IMR-90 (cell line): ENCODE results near the gene STIL. TPM values are rescaled to one million over a fixed set of nuclear protein-coding genes. Genes with fewer than 3 reads are reported as not detected.

ENCODE experiments used
- ATAC-seq: fragments of 200-7000 bp; cut with Tn5 transposase; 2 replicates; pipeline ENCODE4 v1.9.1; 2020; ENCODE audit warnings: low read depth, mild to moderate bottlenecking, moderate library complexity
- BruUV-seq: library from RNA; stranded (reverse); fragments of 400-500 nt; replicated peaks from 2 replicates; lab custom pipeline; 2021; lab: Mats Ljungman, UMichigan
- CTCF ChIA-PET: fragments of 300-600 bp; formaldehyde crosslinking; extraction: SDS; loops from one replicate; lab custom pipeline; 2021; ENCODE audit warnings: antibody characterized with exemption; lab: Yijun Ruan, JAX
- POLR2A ChIA-PET: fragments of 300-600 bp; sonication (Branson Sonifier 250); formaldehyde crosslinking; loops from one replicate; lab custom pipeline; 2022; ENCODE audit warnings: antibody characterized with exemption; ENCODE audit not compliant: unreplicated experiment; lab: Charles Lee
- DNase-seq: peaks from one replicate; pipeline ENCODE4 v3.0.0; 2013
- H2AFZ ChIP-seq: replicated peaks from 2 replicates; pipeline ENCODE3; 2013; ENCODE audit warnings: low read length, mild to moderate bottlenecking; ENCODE audit not compliant: poor library complexity
- H2AK5ac ChIP-seq: 2 replicates; pipeline ENCODE4 v1.6.1; 2013; ENCODE audit warnings: low read depth, low read length, inconsistent platforms
- H2AK9ac ChIP-seq: replicated peaks from 2 replicates; pipeline ENCODE3; 2013; ENCODE audit warnings: mild to moderate bottlenecking, low read depth, low read length, moderate library complexity; ENCODE audit not compliant: poor library complexity
- H2BK120ac ChIP-seq: 2 replicates; pipeline ENCODE4 v1.6.1; 2013; ENCODE audit warnings: low read depth, low read length, inconsistent platforms
- H2BK15ac ChIP-seq: 3 replicates; pipeline ENCODE4 v1.6.1; 2013; ENCODE audit warnings: low read depth, low read length, inconsistent platforms
- H2BK20ac ChIP-seq: 2 replicates; pipeline ENCODE4 v1.6.1; 2013; ENCODE audit warnings: low read depth, mild to moderate bottlenecking, inconsistent platforms, low read length, moderate library complexity
- H2BK5ac ChIP-seq: 2 replicates; pipeline ENCODE4 v1.6.1; 2013; ENCODE audit warnings: mild to moderate bottlenecking, low read depth, low read length, inconsistent platforms; ENCODE audit not compliant: poor library complexity, severe bottlenecking
- H3K14ac ChIP-seq: replicated peaks from 2 replicates; pipeline ENCODE4 v1.6.1; 2013; ENCODE audit warnings: low read depth, low read length, inconsistent platforms
- H3K18ac ChIP-seq: 2 replicates; pipeline ENCODE4 v1.6.1; 2013; ENCODE audit warnings: low read depth, low read length, control low read depth
- H3K23ac ChIP-seq: 2 replicates; pipeline ENCODE4 v1.6.1; 2013; ENCODE audit warnings: low read depth, low read length, inconsistent platforms
- H3K27ac ChIP-seq: 2 replicates; pipeline ENCODE4 v1.5.1; 2013; ENCODE audit warnings: mild to moderate bottlenecking, control low read depth, low read length; ENCODE audit not compliant: insufficient read depth
- H3K27me3 ChIP-seq: 2 replicates; pipeline ENCODE4 v1.6.1; 2013; ENCODE audit warnings: low read length; ENCODE audit not compliant: control insufficient read depth, insufficient read depth
- H3K36me3 ChIP-seq: 2 replicates; pipeline ENCODE4 v1.6.1; 2013; ENCODE audit warnings: low read length, mixed read lengths; ENCODE audit not compliant: control insufficient read depth, insufficient read depth
- H3K4ac ChIP-seq: 2 replicates; pipeline ENCODE4 v1.6.1; 2013; ENCODE audit warnings: low read depth, low read length, inconsistent platforms
- H3K4me1 ChIP-seq: 2 replicates; pipeline ENCODE4 v1.6.1; 2013; ENCODE audit warnings: low read length, mixed read lengths; ENCODE audit not compliant: control insufficient read depth, insufficient read depth
- H3K4me2 ChIP-seq: 2 replicates; pipeline ENCODE4 v1.6.1; 2013; ENCODE audit warnings: low read depth, mild to moderate bottlenecking, control low read depth, low read length, moderate library complexity
- H3K4me3 ChIP-seq: 2 replicates; pipeline ENCODE4 v1.5.1; 2013; ENCODE audit warnings: low read depth, mild to moderate bottlenecking, control low read depth, low read length, moderate library complexity; ENCODE audit not compliant: insufficient read depth
- H3K56ac ChIP-seq: 2 replicates; pipeline ENCODE4 v1.6.1; 2013; ENCODE audit warnings: low read length, inconsistent platforms; ENCODE audit not compliant: insufficient read depth; ENCODE audit errors: extremely low read depth
- H3K79me1 ChIP-seq, 2 experiments: 2 replicates each; pipeline ENCODE4 v1.6.1; 2013; ENCODE audit warnings: low read length in 2 of 2, inconsistent platforms in 1 of 2, low read depth in 1 of 2
- H3K9ac ChIP-seq: 2 replicates; pipeline ENCODE4 v1.6.1; 2013; ENCODE audit warnings: low read depth, low read length, control low read depth
- H3K9me1 ChIP-seq: 2 replicates; pipeline ENCODE4 v1.6.1; 2013; ENCODE audit warnings: low read length, inconsistent platforms; ENCODE audit not compliant: insufficient read depth
- H3K9me3 ChIP-seq: 2 replicates; pipeline ENCODE4 v1.6.1; 2013; ENCODE audit warnings: low read length; ENCODE audit not compliant: control insufficient read depth, insufficient read depth
- H4K20me1 ChIP-seq: 2 replicates; pipeline ENCODE4 v1.6.1; 2013; ENCODE audit warnings: low read length, inconsistent platforms; ENCODE audit not compliant: insufficient read depth
- H4K5ac ChIP-seq: 2 replicates; pipeline ENCODE4 v1.6.1; 2013; ENCODE audit warnings: mild to moderate bottlenecking, low read depth, low read length, control low read depth
- H4K8ac ChIP-seq, 2 experiments: 2 replicates each; pipeline ENCODE4 v1.6.1; 2013; ENCODE audit warnings: low read depth in 2 of 2, low read length in 2 of 2, control low read depth in 1 of 2, inconsistent platforms in 1 of 2
- H4K91ac ChIP-seq: 2 replicates; pipeline ENCODE4 v1.6.1; 2013; ENCODE audit warnings: low read depth, low read length, inconsistent platforms; ENCODE audit not compliant: insufficient read depth
- BHLHE40 ChIP-seq: fragments of 150-350 bp; IDR thresholded peaks from 2 replicates; pipeline ENCODE4 v1.6.1; 2016; ENCODE audit warnings: mild to moderate bottlenecking, low read depth, low read length
- FOS ChIP-seq: fragments of 150-350 bp; IDR thresholded peaks from 2 replicates; pipeline ENCODE4 v1.6.1; 2016; ENCODE audit warnings: low read depth, low read length
- MAFK ChIP-seq: IDR thresholded peaks from 2 replicates; pipeline ENCODE4 v1.6.1; 2012; ENCODE audit warnings: low read depth, low read length, improper control_type of control experiment
- NFE2L2 ChIP-seq: fragments of 150-350 bp; IDR thresholded peaks from 2 replicates; pipeline ENCODE4 v1.6.1; 2016; ENCODE audit warnings: low read depth, mild to moderate bottlenecking, low read length
- POLR2A ChIP-seq: IDR thresholded peaks from 2 replicates; pipeline ENCODE4 v1.6.1; 2012; ENCODE audit warnings: mild to moderate bottlenecking, low read depth, low read length
- RAD21 ChIP-seq: IDR thresholded peaks from 2 replicates; pipeline ENCODE4 v1.6.1; 2012; ENCODE audit warnings: low read length, improper control_type of control experiment
- WGBS, 2 experiments: methylation state at CpG; one replicate each; pipeline versions ENCODE4 v1.1.5 to v1.1.7; 2013; ENCODE audit warnings: missing lambda C conversion rate in 2 of 2; ENCODE audit not compliant: insufficient read length in 1 of 2; ENCODE audit errors: extremely low coverage in 2 of 2; 5-methylcytosine and 5-hydroxymethylcytosine counted together
- dilution Hi-C: fragments of 300-500 bp; cut with HindIII; formaldehyde crosslinking; loops from one replicate; pipeline ENCODE4 v1.14.3; 2018; ENCODE audit warnings: low sequenced_read_pairs; ENCODE audit not compliant: unreplicated experiment
- in situ Hi-C: fragments of 300-500 bp; cut with MboI; formaldehyde crosslinking; loops from 3 replicates; pipeline ENCODE4 v1.14.3; 2019; ENCODE audit warnings: low sequenced_read_pairs, inconsistent platforms, mixed read lengths
- intact Hi-C: fragments of 100-400 bp; cut with micrococcal nuclease; formaldehyde crosslinking; loops from 2 replicates; pipeline ENCODE4 v1.10.0; 2022
- polyA plus RNA-seq, 3 experiments: library from polyadenylated mRNA; depleted of rRNA; stranded (reverse); fragments of >200 nt; gene quantifications; 2 replicates each; pipeline ENCODE4 v1.2.3, GENCODE V29; 2012; ENCODE audit warnings: low replicate concordance in 1 of 3
- total RNA-seq: library from RNA; depleted of rRNA; stranded (reverse); fragments of >200 nt; gene quantifications from 2 replicates; pipeline ENCODE4 v1.2.3, GENCODE V29; 2012
- TF ChIP-seq, protein P1 (sequence below): fragments of 150-350 bp; IDR thresholded peaks from 2 replicates; pipeline ENCODE4 v1.6.1; 2016; ENCODE audit warnings: low read depth, mild to moderate bottlenecking, low read length, moderate library complexity, borderline replicate concordance
- TF ChIP-seq, protein P2 (sequence below): fragments of 150-350 bp; IDR thresholded peaks from 2 replicates; pipeline ENCODE4 v1.6.1; 2017; ENCODE audit warnings: mild to moderate bottlenecking, antibody characterized with exemption, low read length, low read depth
- TF ChIP-seq, protein P3 (sequence below): conservative IDR thresholded peaks from 2 replicates; pipeline ENCODE4 v1.5.1; 2012; ENCODE audit warnings: mild to moderate bottlenecking, low read depth, low read length, improper control_type of control experiment

The STIL gene
- total and polyA plus RNA-seq, 2 of the 4 experiments (the other 2 are of a cell fraction) = 6.8 to 17.2 TPM

DNA sequence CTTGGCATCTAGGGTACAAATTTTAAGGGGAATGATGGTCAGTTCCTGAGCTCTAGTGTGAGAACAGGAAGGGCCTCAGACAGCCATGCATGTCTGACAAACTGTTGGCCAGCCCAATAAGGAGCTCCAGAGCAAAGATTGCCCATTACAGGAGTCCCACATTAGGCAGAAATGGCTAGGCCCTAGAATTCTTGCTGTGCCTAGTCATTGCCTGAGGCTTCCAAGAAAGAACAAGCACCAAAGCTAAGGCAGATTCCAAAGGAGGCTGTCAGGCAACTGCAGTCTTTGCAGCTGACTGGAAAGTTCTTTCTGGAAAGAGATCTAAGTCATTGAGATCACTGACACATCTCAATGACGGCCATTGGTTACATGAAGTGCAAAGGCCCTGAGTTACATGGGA lies 3.9 kb upstream of the STIL start:
- intact Hi-C loops (no loop called here), dilution Hi-C loops (no loop called here), in situ Hi-C loops (no loop called here)
- peak overlapping the region; percentile 59 for H2BK5ac ChIP-seq
- peak overlapping the region; percentile 34; the same call in 1 of the 2 replicates for H3K18ac ChIP-seq
- H4K5ac ChIP-seq = peak overlapping the region; percentile 47; the same call in 1 of the 2 replicates
- H4K91ac ChIP-seq = peak overlapping the region; percentile 30; the same call in 1 of the 2 replicates
- WGBS, 2 experiments = no CpG with 5 or more reads among the region's 1 CpG
- H3K14ac ChIP-seq = no peak overlapping the region; the same call in 1 of the 2 replicates
- no peaks in the 10 kb centered on the region for H3K9me3 ChIP-seq
- H3K36me3 ChIP-seq = no peaks in the 10 kb centered on the region
- no peak overlapping the region for H3K4me2 ChIP-seq
- TF ChIP-seq RAD21 = no peak
- peak; percentile 36; the same call in 1 of the 2 replicates for TF ChIP-seq NFE2L2
- 0 out of 2 replicates have a peak, but pooled peaks have one; percentile 34 for TF ChIP-seq FOS
- TF ChIP-seq MAFK = no peak
- TF ChIP-seq, protein P1, sequence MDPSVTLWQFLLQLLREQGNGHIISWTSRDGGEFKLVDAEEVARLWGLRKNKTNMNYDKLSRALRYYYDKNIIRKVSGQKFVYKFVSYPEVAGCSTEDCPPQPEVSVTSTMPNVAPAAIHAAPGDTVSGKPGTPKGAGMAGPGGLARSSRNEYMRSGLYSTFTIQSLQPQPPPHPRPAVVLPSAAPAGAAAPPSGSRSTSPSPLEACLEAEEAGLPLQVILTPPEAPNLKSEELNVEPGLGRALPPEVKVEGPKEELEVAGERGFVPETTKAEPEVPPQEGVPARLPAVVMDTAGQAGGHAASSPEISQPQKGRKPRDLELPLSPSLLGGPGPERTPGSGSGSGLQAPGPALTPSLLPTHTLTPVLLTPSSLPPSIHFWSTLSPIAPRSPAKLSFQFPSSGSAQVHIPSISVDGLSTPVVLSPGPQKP = no peak
- TF ChIP-seq, protein P2, sequence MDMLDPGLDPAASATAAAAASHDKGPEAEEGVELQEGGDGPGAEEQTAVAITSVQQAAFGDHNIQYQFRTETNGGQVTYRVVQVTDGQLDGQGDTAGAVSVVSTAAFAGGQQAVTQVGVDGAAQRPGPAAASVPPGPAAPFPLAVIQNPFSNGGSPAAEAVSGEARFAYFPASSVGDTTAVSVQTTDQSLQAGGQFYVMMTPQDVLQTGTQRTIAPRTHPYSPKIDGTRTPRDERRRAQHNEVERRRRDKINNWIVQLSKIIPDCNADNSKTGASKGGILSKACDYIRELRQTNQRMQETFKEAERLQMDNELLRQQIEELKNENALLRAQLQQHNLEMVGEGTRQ = no peak
- no peak for TF ChIP-seq BHLHE40
- 0 out of 2 replicates have a peak, but pooled peaks have one; percentile 19 for TF ChIP-seq POLR2A
- TF ChIP-seq, protein P3, sequence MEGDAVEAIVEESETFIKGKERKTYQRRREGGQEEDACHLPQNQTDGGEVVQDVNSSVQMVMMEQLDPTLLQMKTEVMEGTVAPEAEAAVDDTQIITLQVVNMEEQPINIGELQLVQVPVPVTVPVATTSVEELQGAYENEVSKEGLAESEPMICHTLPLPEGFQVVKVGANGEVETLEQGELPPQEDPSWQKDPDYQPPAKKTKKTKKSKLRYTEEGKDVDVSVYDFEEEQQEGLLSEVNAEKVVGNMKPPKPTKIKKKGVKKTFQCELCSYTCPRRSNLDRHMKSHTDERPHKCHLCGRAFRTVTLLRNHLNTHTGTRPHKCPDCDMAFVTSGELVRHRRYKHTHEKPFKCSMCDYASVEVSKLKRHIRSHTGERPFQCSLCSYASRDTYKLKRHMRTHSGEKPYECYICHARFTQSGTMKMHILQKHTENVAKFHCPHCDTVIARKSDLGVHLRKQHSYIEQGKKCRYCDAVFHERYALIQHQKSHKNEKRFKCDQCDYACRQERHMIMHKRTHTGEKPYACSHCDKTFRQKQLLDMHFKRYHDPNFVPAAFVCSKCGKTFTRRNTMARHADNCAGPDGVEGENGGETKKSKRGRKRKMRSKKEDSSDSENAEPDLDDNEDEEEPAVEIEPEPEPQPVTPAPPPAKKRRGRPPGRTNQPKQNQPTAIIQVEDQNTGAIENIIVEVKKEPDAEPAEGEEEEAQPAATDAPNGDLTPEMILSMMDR = no peak
- H3K9me1 ChIP-seq = no peaks in the 10 kb centered on the region
- no peaks in the 10 kb centered on the region; the same call in 1 of the 2 replicates for H3K4me1 ChIP-seq
- ChIA-PET POLR2A (no interaction called here), CTCF (interaction anchor here (0.6 to 2.0 kb wide), 4 partner anchors 11 to 1553 kb away, joined by 3 to 7 read pairs (median 6); partner anchors contain the start of gene CMPK1)
- peak overlapping the region; percentile 6; the same call in 1 of the 2 replicates for H3K4ac ChIP-seq
- H4K8ac ChIP-seq = peak overlapping the region; percentile 11 to 61; a peak in 3 of 4 replicates
- ATAC-seq = peak; percentile 24
- H4K20me1 ChIP-seq = no peaks in the 10 kb centered on the region
- peak overlapping the region; percentile 50; the same call in 1 of the 2 replicates for H3K27ac ChIP-seq
- H3K23ac ChIP-seq = no peak overlapping the region
- peak overlapping the region; percentile 83 for H2AFZ ChIP-seq
- no peak overlapping the region for H2BK20ac ChIP-seq
- H2AK5ac ChIP-seq = no peak overlapping the region
- no TSS peak for BruUV-seq
- H3K9ac ChIP-seq = peak overlapping the region; percentile 20; the same call in 1 of the 2 replicates
- H2BK120ac ChIP-seq = peak overlapping the region; percentile 9; the same call in 1 of the 2 replicates
- no peaks in the 10 kb centered on the region for H3K27me3 ChIP-seq
- H3K79me1 ChIP-seq = peaks cover 0 to 4% of the 10 kb centered on the region in 2 experiments; a peak in 1 of 4 replicates
- H2AK9ac ChIP-seq = no peak overlapping the region
- peak; percentile 96 for DNase-seq
- no peak overlapping the region for H3K56ac ChIP-seq
- no peak overlapping the region for H2BK15ac ChIP-seq
- H3K4me3 ChIP-seq = no peak overlapping the region
